Activated CD4-positive, alpha-beta memory T cell treated with anti-CD3 and anti-CD28 coated beads for 36 hours (primary cell): ENCODE measurements around the gene ARRDC1. TPM values are rescaled to one million over a fixed set of nuclear protein-coding genes. Genes with fewer than 3 reads are reported as not detected.
"Not testable (repeated sequence)": the region's sequence is repeated elsewhere in the genome, so short reads cannot be mapped to it uniquely, and the experiment has no call there.

Experiments
- CTCF ChIA-PET: fragments of 350-600 bp; sonication (Branson Sonifier 250); formaldehyde crosslinking; loops from one replicate; lab custom pipeline; 2021; ENCODE audit warnings: antibody characterized with exemption, inconsistent platforms; lab: Charles Lee
- POLR2A ChIA-PET: fragments of 350-600 bp; sonication (Branson Sonifier 250); formaldehyde crosslinking; loops from one replicate; lab custom pipeline; 2021; ENCODE audit warnings: antibody characterized with exemption; lab: Charles Lee
- DNase-seq: peaks from one replicate; pipeline ENCODE4 v3.0.0-alpha.2; 2020
- H3K27ac Mint-ChIP-seq: one replicate; pipeline ENCODE4 v1.8.0; 2021; ENCODE audit warnings: mixed read lengths
- H3K27me3 Mint-ChIP-seq: one replicate; pipeline ENCODE4 v1.8.0; 2021; ENCODE audit warnings: mixed read lengths
- H3K36me3 Mint-ChIP-seq: one replicate; pipeline ENCODE4 v1.8.0; 2021; ENCODE audit warnings: mixed read lengths
- H3K4me1 Mint-ChIP-seq: one replicate; pipeline ENCODE4 v1.8.0; 2021; ENCODE audit warnings: low read depth, mixed read lengths
- H3K4me3 Mint-ChIP-seq: one replicate; pipeline ENCODE4 v1.8.0; 2021; ENCODE audit warnings: mild to moderate bottlenecking, mixed read lengths
- H3K9me3 Mint-ChIP-seq: one replicate; pipeline ENCODE4 v1.8.0; 2021; ENCODE audit warnings: mixed read lengths
- intact Hi-C: fragments of 100-400 bp; cut with micrococcal nuclease; formaldehyde crosslinking; loops from one replicate; pipeline ENCODE4 v1.15.1; 2023
- total RNA-seq, 2 experiments: library from RNA; stranded (reverse); gene quantifications; one replicate each; pipeline ENCODE4 v1.2.3, GENCODE V29; 2021

ARRDC1 gene
- 10 to 100 TPM; 38.2 to 40.5 TPM for total RNA-seq

GRCh38 chr9:137605121-137606004 lies at the start of gene ARRDC1:
ARRDC1 (plus strand) TSS chr9:137605686; CDS start chr9:137605718, 32 bp downstream.
- DNase-seq = peak; percentile 96
- Mint-ChIP-seq H3K4me3 (peak within 1 kb of the TSS; percentile 78), H3K36me3 (no peaks in the 10 kb centered on the region), H3K27ac (no peak within 1 kb of the TSS), H3K9me3 (no peaks in the 10 kb centered on the region), H3K4me1 (peaks cover 20% of the 10 kb centered on the region), H3K27me3 (no peaks in the 10 kb centered on the region)
- ChIA-PET POLR2A (no interaction called here), CTCF (interaction anchor here (1.0 to 1.2 kb wide), 2 partner anchors 26 to 53 kb away, joined by 3 to 4 read pairs; partner anchors contain the start of genes DPH7 and MRPL41)
- intact Hi-C loops = loop anchor here (1.0 to 10.0 kb wide), 5 partner anchors 13 to 1361 kb away; partner anchors contain the start of genes EXD3, NOXA1, QSOX2 and ZMYND19

- DNase-seq = no peak
- no peaks in the 10 kb centered on the region for H3K9me3 Mint-ChIP-seq
- H3K36me3 Mint-ChIP-seq = peaks cover 25% of the 10 kb centered on the region
- H3K4me3 Mint-ChIP-seq = no peak overlapping the region
- CTCF ChIA-PET = no interaction called here
- intact Hi-C loops = no loop called here
- peaks cover 8% of the 10 kb centered on the region for H3K4me1 Mint-ChIP-seq
- no peaks in the 10 kb centered on the region for H3K27me3 Mint-ChIP-seq
- POLR2A ChIA-PET = no interaction called here
- no peak overlapping the region for H3K27ac Mint-ChIP-seq
Measured at GRCh38 chr9:137556069-137556838, 49.2 kb upstream of the ARRDC1 start.

- Mint-ChIP-seq H3K27me3 (no peaks in the 10 kb centered on the region), H3K4me3 (no peak overlapping the region), H3K27ac (no peak overlapping the region), H3K4me1 (no peaks in the 10 kb centered on the region), H3K36me3 (peaks cover 32% of the 10 kb centered on the region), H3K9me3 (no peaks in the 10 kb centered on the region)
- intact Hi-C loops = no loop called here
- CTCF ChIA-PET = interaction anchor here (1.0 kb wide), 1 partner anchor 20 kb away, joined by 3 read pairs; no protein-coding TSS in a partner anchor
- POLR2A ChIA-PET = no interaction called here
- DNase-seq = no peak
Measured at GRCh38 chr9:137558127-137558526, 47.4 kb upstream of the ARRDC1 start.

- DNase-seq = no peak
- POLR2A ChIA-PET = no interaction called here
- H3K4me1 Mint-ChIP-seq = peaks cover 5% of the 10 kb centered on the region
- no peaks in the 10 kb centered on the region for H3K27me3 Mint-ChIP-seq
- CTCF ChIA-PET = no interaction called here
- intact Hi-C loops = no loop called here
- no peak overlapping the region for H3K4me3 Mint-ChIP-seq
- no peak overlapping the region for H3K27ac Mint-ChIP-seq
- H3K36me3 Mint-ChIP-seq = peaks cover 31% of the 10 kb centered on the region
- no peaks in the 10 kb centered on the region for H3K9me3 Mint-ChIP-seq
Measured at GRCh38 chr9:137564134-137564533, 41.4 kb upstream of the ARRDC1 start.

- Mint-ChIP-seq H3K4me3 (no peak overlapping the region), H3K27ac (no peak overlapping the region), H3K4me1 (peaks cover 5% of the 10 kb centered on the region), H3K36me3 (peaks cover 26% of the 10 kb centered on the region), H3K9me3 (no peaks in the 10 kb centered on the region), H3K27me3 (no peaks in the 10 kb centered on the region)
- no peak for DNase-seq
- POLR2A ChIA-PET = no interaction called here
- intact Hi-C loops = no loop called here
- CTCF ChIA-PET = interaction anchor here (0.8 kb wide), 1 partner anchor 263 kb away, joined by 3 read pairs; the partner anchor contains the start of gene NRARP
Measured at GRCh38 chr9:137564817-137565411, 40.6 kb upstream of the ARRDC1 start.

- CTCF ChIA-PET, POLR2A ChIA-PET, H3K4me1 Mint-ChIP-seq, H3K27ac Mint-ChIP-seq, intact Hi-C loops, H3K4me3 Mint-ChIP-seq, DNase-seq, H3K9me3 Mint-ChIP-seq, H3K27me3 Mint-ChIP-seq: not testable (repeated sequence)
- H3K36me3 Mint-ChIP-seq = peaks cover 23% of the 10 kb centered on the region
Measured at GRCh38 chr9:137568445-137568844, 37.0 kb upstream of the ARRDC1 start.

- Mint-ChIP-seq H3K4me3 (no peak overlapping the region), H3K4me1 (peaks cover 5% of the 10 kb centered on the region), H3K27me3 (no peaks in the 10 kb centered on the region), H3K9me3 (no peaks in the 10 kb centered on the region), H3K27ac (no peak overlapping the region), H3K36me3 (peaks cover 16% of the 10 kb centered on the region)
- no peak for DNase-seq
- intact Hi-C loops = no loop called here
- POLR2A ChIA-PET = no interaction called here
- CTCF ChIA-PET = interaction anchor here (1.0 kb wide), 1 partner anchor 10 kb away, joined by 3 read pairs; no protein-coding TSS in a partner anchor
Measured at GRCh38 chr9:137569609-137570203, 35.8 kb upstream of the ARRDC1 start.

GRCh38 chr9:137570566-137570965 lies 34.9 kb upstream of the ARRDC1 start:
- no peaks in the 10 kb centered on the region for H3K9me3 Mint-ChIP-seq
- no peak overlapping the region for H3K4me3 Mint-ChIP-seq
- peaks cover 23% of the 10 kb centered on the region for H3K36me3 Mint-ChIP-seq
- CTCF ChIA-PET = interaction anchor here (1.0 kb wide), 1 partner anchor 9 kb away, joined by 3 read pairs; no protein-coding TSS in a partner anchor
- POLR2A ChIA-PET = no interaction called here
- peaks cover 13% of the 10 kb centered on the region for H3K4me1 Mint-ChIP-seq
- no peak overlapping the region for H3K27ac Mint-ChIP-seq
- H3K27me3 Mint-ChIP-seq = no peaks in the 10 kb centered on the region
- DNase-seq = no peak
- intact Hi-C loops = no loop called here

GRCh38 chr9:137574192-137574591 lies 31.3 kb upstream of the ARRDC1 start:
- ChIA-PET POLR2A (interaction anchor here (0.6 to 1.7 kb wide), 2 partner anchors 22 to 145 kb away, joined by 3 to 6 read pairs; partner anchors contain the start of gene MRPL41), CTCF (no interaction called here)

GRCh38 chr9:137575364-137575715 lies 30.1 kb upstream of the ARRDC1 start:
- peaks cover 37% of the 10 kb centered on the region for H3K4me1 Mint-ChIP-seq
- ChIA-PET CTCF (interaction anchor here (0.6 kb wide), 1 partner anchor 487 kb away, joined by 3 read pairs; no protein-coding TSS in a partner anchor), POLR2A (interaction anchor here (1.7 kb wide), 1 partner anchor 23 kb away, joined by 6 read pairs; the partner anchor contains the start of gene MRPL41)
- intact Hi-C loops = no loop called here
- H3K36me3 Mint-ChIP-seq = peaks cover 26% of the 10 kb centered on the region
- H3K4me3 Mint-ChIP-seq = no peak overlapping the region
- no peaks in the 10 kb centered on the region for H3K9me3 Mint-ChIP-seq
- DNase-seq = peak; percentile 50
- no peaks in the 10 kb centered on the region for H3K27me3 Mint-ChIP-seq
- peak overlapping the region; percentile 63 for H3K27ac Mint-ChIP-seq

More at GRCh38 chr9:137574192-137574591, 31.3 kb upstream of the ARRDC1 start:
- H3K9me3 Mint-ChIP-seq = no peaks in the 10 kb centered on the region
- H3K36me3 Mint-ChIP-seq = peaks cover 28% of the 10 kb centered on the region
- no peak overlapping the region for H3K27ac Mint-ChIP-seq
- H3K27me3 Mint-ChIP-seq = no peaks in the 10 kb centered on the region
- H3K4me3 Mint-ChIP-seq = no peak overlapping the region
- intact Hi-C loops = no loop called here
- no peak for DNase-seq
- peaks cover 34% of the 10 kb centered on the region for H3K4me1 Mint-ChIP-seq

- H3K4me1 Mint-ChIP-seq = peaks cover 37% of the 10 kb centered on the region
- peak overlapping the region; percentile 63 for H3K27ac Mint-ChIP-seq
- ChIA-PET CTCF (interaction anchor here (0.6 kb wide), 1 partner anchor 488 kb away, joined by 3 read pairs; no protein-coding TSS in a partner anchor), POLR2A (interaction anchor here (1.7 kb wide), 1 partner anchor 24 kb away, joined by 6 read pairs; the partner anchor contains the start of gene MRPL41)
- intact Hi-C loops = no loop called here
- no peaks in the 10 kb centered on the region for H3K9me3 Mint-ChIP-seq
- H3K4me3 Mint-ChIP-seq = no peak overlapping the region
- H3K36me3 Mint-ChIP-seq = peaks cover 21% of the 10 kb centered on the region
- no peak for DNase-seq
- H3K27me3 Mint-ChIP-seq = no peaks in the 10 kb centered on the region
Measured at GRCh38 chr9:137575716-137576411, 29.6 kb upstream of the ARRDC1 start.
